Testis (tissue), 3 donors: ENCODE measurements around the gene PSMG1. TPM values are rescaled to one million over a fixed set of nuclear protein-coding genes. Genes with fewer than 3 reads are reported as not detected.
"Not testable (repeated sequence)": the region's sequence is repeated elsewhere in the genome, so short reads cannot be mapped to it uniquely, and the experiment has no call there.

Experiments used
- DNase-seq: peaks from one replicate; pipeline ENCODE4 v3.0.0-alpha.2; 2019
- H3K27ac ChIP-seq, 2 donors: fragments of 200-600 bp; sonication (generic); one replicate each; pipeline ENCODE4 v1.5.1; 2019
- H3K27me3 ChIP-seq: fragments of 200-600 bp; sonication (generic); one replicate; pipeline ENCODE4 v1.5.1; 2019
- H3K36me3 ChIP-seq: fragments of 200-600 bp; sonication (generic); one replicate; pipeline ENCODE4 v1.5.1; 2017; ENCODE audit warnings: low read depth; ENCODE audit errors: missing control alignments
- H3K4me1 ChIP-seq: fragments of 200-600 bp; sonication (generic); one replicate; pipeline ENCODE4 v1.5.1; 2019
- H3K4me3 ChIP-seq, 2 donors: fragments of 200-600 bp; sonication (generic); one replicate each; pipeline ENCODE4 v1.5.1; 2017 to 2019
- H3K9me3 ChIP-seq: fragments of 200-600 bp; sonication (generic); one replicate; pipeline ENCODE4 v1.5.1; 2017
- CTCF ChIP-seq, 3 experiments: fragments of 450-650 bp in 2 of 3; fragments of 200-600 bp in 1 of 3; sonication (generic) in 1 of 3; IDR thresholded peaks; one replicate each; pipeline ENCODE4 v1.5.1; 2016 to 2019; ENCODE audit warnings: antibody characterized with exemption in 3 of 3, mild to moderate bottlenecking in 2 of 3, moderate library complexity in 1 of 3
- POLR2A ChIP-seq: fragments of 450-650 bp; IDR thresholded peaks from one replicate; pipeline ENCODE4 v1.6.1; 2017; ENCODE audit warnings: antibody characterized with exemption, mild to moderate bottlenecking, moderate library complexity
- WGBS, 2 donors: methylation state at CpG; one replicate each; pipeline ENCODE4 v1.1.5; 2018; 5-methylcytosine and 5-hydroxymethylcytosine counted together
- intact Hi-C: fragments of 100-400 bp; cut with DNase I; formaldehyde crosslinking; loops from one replicate; pipeline ENCODE4 v1.15.1; 2023; ENCODE audit warnings: low total_unique reads
- polyA plus RNA-seq: library from polyadenylated mRNA; stranded (reverse); fragments of 350-450 nt; fragmentation: Illumina TruSeq; extraction: RNeasy Lipid Tissue Mini Kit (QIAGEN cat#74804); gene quantifications from one replicate; pipeline ENCODE4 v1.2.3, GENCODE V29; 2014; ENCODE audit warnings: low read depth, low replicate concordance; ENCODE audit not compliant: insufficient read depth
- total RNA-seq, 2 donors: library from RNA; depleted of rRNA; stranded (reverse); fragments of >200 nt; gene quantifications; one replicate each; pipeline ENCODE4 v1.2.3, GENCODE V29; 2016

PSMG1 gene
- total and polyA plus RNA-seq, 3 donors from 2014 or later, result 95.4 to 463 (median 113) TPM

GRCh38 chr21:39221282-39221996 lies 38.2 kb upstream of the PSMG1 start:
- TF ChIP-seq POLR2A (no peak), CTCF (IDR thresholded peaks at IDR 0.05) (no peak)
- no peaks in the 10 kb centered on the region for H3K36me3 ChIP-seq
- H3K4me3 ChIP-seq, result no peak overlapping the region
- no peaks in the 10 kb centered on the region for H3K9me3 ChIP-seq
- H3K4me1 ChIP-seq, result peaks cover 8% of the 10 kb centered on the region
- WGBS, 2 donors, result 90 to 95% methylated on average over 7 of the region's 7 CpGs
- intact Hi-C loops, result no loop called here
- H3K27ac ChIP-seq, result no peak overlapping the region
- DNase-seq, result no peak
- no peaks in the 10 kb centered on the region for H3K27me3 ChIP-seq

- H3K9me3 ChIP-seq, H3K4me3 ChIP-seq, H3K36me3 ChIP-seq, intact Hi-C loops, DNase-seq, H3K4me1 ChIP-seq, H3K27me3 ChIP-seq, H3K27ac ChIP-seq: not testable (repeated sequence)
- WGBS, 2 donors, result 91 to 94% methylated on average over 2 of the region's 2 CpGs
These were observed 37.6 kb upstream of the PSMG1 start for GRCh38 chr21:39220875-39221274.

GRCh38 chr21:39220150-39220549 lies 36.9 kb upstream of the PSMG1 start:
- Histone ChIP-seq H3K4me1 (peaks cover 8% of the 10 kb centered on the region), H3K4me3 (no peak overlapping the region), H3K9me3 (no peaks in the 10 kb centered on the region), H3K27ac (no peak overlapping the region), H3K27me3 (no peaks in the 10 kb centered on the region), H3K36me3 (no peaks in the 10 kb centered on the region)
- no peak for TF ChIP-seq CTCF (IDR thresholded peaks at IDR 0.05)
- TF ChIP-seq POLR2A, result no peak
- 55 to 81% methylated on average over 3 of the region's 3 CpGs for WGBS, 2 donors
- intact Hi-C loops, result no loop called here
- peak; percentile 66 for DNase-seq

GRCh38 chr21:39218082-39218409 lies 34.8 kb upstream of the PSMG1 start:
- H3K4me3 ChIP-seq, result no peak overlapping the region
- H3K36me3 ChIP-seq, result no peaks in the 10 kb centered on the region
- no peak for DNase-seq
- no peaks in the 10 kb centered on the region for H3K9me3 ChIP-seq
- H3K27me3 ChIP-seq, result no peaks in the 10 kb centered on the region
- no peak overlapping the region for H3K27ac ChIP-seq
- 94 to 96% methylated on average over 4 of the region's 4 CpGs for WGBS, 2 donors
- H3K4me1 ChIP-seq, result peaks cover 8% of the 10 kb centered on the region
- TF ChIP-seq CTCF (IDR thresholded peaks at IDR 0.05) (no peak), POLR2A (no peak)
- intact Hi-C loops, result no loop called here

GRCh38 chr21:39217356-39218081 lies 34.3 kb upstream of the PSMG1 start:
- DNase-seq, result no peak
- peaks cover 8% of the 10 kb centered on the region for H3K4me1 ChIP-seq
- H3K27me3 ChIP-seq, result no peaks in the 10 kb centered on the region
- no peak overlapping the region for H3K27ac ChIP-seq
- no peak overlapping the region for H3K4me3 ChIP-seq
- no peaks in the 10 kb centered on the region for H3K36me3 ChIP-seq
- no peak for TF ChIP-seq POLR2A
- TF ChIP-seq CTCF (IDR thresholded peaks at IDR 0.05), result no peak
- no peaks in the 10 kb centered on the region for H3K9me3 ChIP-seq
- 93 to 96% methylated on average over 3 of the region's 3 CpGs for WGBS, 2 donors
- intact Hi-C loops, result no loop called here
